CD4-positive, alpha-beta T cell treated with Interleukin-6 for 4 hours (primary cell): ENCODE data around the gene PDF.
"Not testable (repeated sequence)": the region's sequence is repeated elsewhere in the genome, so short reads cannot be mapped to it uniquely, and the experiment has no call there.

ENCODE experiments used
- DNase-seq: peaks from one replicate; pipeline ENCODE4 v3.0.0-alpha.2; 2020; ENCODE audit warnings: mixed read lengths

PDF gene

DNA sequence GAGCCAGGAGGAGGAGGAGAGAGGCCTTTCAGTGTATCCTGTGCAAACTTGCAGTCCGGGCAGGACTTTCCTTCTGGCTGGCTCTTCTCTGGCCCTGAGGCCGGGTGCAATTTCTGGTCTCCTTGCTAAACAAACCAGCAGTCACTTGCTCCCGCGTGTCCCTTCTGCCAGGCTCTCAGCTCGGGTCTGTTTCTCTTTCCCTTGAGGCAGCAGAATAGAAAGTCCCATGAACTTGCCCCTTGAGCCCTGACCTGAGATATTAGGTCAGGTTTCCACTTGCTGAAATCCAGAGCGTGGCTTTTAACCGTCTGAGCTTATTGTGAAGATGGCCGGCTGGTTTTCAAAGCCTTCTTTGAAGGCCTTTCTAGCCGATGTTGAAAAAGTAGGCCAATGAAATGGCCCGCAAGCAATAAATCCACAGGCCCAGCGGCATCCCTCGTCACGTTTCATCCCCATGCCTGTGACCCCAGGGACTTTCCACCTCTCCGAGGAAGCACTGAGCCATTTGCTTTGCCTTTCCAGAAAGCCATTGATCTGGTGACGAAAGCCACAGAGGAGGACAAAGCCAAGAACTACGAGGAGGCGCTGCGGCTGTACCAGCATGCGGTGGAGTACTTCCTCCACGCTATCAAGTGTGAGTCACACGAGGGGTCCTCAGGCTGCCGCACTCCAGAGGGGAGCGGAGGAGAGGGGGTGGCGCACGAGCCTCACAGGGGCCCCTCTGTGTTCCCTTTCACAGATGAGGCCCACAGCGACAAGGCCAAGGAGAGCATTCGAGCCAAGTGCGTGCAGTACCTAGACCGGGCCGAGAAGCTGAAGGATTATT is 14.7 kb downstream of the PDF start:
- no peak for DNase-seq

DNA sequence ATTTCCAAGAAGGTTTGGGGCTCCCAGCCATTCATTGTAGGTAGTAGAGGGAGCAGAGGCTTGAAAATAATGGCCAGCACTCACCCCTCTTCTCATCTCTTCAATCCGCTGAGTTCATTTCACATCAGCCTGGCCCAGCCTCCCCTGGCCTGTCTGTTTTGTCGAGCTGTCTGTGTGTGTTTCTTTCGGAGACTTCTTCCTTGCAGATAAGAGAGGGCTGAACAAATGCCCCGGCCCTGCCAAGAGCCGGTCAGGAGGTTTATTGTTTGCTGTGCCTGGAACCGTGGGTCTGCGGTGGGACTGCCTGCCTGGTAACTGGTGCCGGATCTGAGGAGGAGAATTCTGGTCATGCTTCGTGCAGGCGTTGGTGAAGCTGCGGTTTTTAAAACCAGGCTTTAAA is 15.9 kb downstream of the PDF start:
- no peak for DNase-seq

DNA sequence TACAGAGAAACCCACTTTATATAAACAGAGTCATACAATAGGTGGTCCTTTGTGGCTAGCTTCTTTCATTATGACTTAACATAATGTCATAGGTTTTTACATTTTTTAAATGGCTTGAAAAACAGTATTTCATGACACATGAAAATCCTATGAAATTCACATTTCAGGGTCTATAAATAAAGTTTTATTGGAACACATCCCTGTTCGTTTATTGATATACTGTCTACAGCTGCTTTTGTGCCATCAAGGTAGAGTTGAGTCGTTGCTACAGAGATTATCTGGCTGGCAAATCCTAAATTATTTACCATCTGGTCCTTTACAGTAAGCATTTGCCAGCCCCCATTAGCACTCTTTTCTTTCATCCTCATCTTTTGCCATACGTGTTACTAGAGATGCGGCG is 16.9 kb downstream of the PDF start:
- DNase-seq: no peak

DNA sequence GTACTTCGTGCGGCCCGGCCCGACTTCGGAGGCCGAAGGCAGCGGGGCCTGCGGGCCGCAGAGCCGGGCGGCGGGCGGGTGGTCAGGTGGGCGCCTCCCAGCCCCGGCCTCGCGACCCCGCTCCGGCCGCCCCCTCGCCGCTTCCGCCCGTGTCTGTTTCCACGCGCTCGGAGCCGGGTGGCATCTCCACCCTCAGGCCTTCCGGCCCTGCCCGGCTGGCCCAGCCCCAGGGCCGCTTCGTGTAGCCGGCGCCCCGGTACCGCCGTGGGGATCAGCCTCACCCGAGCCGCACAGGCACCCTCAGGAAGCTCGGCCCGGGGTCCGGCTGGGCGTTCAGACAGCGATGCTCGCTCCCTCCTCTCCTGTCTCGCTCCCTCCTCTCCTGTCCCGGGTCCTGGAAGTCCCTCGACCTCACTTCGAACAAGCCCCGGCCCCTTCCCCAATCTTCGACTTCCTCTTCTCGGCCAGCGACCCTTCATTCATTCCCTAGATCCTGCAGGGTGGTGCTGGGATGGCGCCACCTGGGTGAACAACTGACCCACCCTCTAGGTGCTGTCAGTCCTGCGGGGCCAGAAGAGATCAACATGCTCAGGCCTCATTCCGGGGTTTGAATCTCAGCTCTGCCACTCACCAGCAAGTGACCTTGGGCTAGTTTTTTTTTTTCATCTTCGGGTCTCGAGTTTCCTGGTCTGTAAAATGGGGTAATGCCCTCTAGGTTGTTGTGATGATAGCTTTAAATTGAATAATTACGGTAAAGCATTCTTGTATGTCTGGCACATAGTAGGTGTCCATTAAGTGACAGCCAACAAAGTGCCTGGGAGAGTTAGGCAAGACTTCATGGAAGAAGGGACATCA is 18.6 kb downstream of the PDF start:
- peak; percentile 43 for DNase-seq

DNA sequence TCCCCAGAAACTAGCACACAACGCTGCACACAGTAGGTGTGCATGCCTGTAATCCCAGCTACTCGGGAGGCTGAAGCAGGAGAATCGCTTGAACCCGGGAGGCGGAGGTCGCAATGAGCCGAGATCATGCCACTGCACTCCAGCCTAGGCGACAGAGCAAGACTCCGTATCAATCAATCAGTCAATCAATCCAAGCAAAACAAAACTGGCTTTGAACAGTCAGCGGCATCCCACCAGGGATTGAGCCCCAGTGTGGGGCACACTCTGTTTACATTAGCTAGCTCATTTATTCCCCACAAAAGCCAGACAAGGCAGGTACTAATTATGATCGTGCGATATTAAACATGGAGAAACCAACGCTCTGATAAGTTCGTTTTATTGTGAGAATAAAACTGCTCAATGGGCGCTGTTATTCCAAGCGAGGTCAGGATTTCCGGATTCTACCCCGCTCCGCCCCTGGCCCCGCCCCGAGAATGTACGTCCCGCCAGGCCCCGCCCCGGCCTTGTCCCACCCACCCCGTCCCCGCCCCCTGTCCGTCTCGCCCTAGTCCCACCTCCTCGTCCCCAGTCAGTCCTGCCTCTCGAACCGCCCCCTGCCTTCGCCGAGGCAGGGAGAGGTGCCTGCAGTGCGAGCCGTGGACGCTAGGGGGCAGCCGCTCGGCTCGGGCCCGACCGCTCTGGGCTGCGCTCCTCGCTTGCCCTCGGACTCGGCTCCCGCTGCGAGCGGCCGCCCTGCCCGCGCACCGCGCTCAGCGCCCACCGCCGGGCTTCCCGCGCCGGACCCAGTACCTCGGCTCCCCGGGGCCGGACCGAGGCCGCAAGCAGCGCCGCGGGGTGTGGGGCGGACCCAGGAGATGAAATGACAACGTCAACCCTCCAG is 19.5 kb downstream of the PDF start, which contains the start of gene VPS4A:
Gene VPS4A (plus strand): TSS at position 698 of the 880 bp plus-strand sequence. CDS start 162 bp downstream, at position 860.
- DNase-seq: peak; percentile 98

DNA sequence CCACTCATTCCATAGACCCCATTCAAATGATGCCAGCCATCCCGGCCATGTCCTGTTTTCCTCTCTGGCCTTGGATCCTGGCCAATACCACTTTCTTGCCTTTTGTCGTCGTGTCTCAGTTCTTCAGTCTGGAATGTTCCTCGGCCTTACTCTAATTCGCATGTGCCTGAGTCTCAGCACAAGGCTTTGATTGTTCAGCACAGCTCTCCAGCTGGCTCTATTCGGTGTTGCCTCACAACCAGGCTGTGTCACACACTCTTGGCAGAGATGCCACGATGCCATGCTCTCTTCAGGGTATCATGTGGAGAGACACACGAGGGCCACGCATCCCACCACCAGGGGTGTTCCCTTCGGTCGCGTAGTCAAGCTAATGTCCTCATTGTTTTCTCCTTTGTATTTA is 21.1 kb downstream of the PDF start:
- DNase-seq: no peak

DNA sequence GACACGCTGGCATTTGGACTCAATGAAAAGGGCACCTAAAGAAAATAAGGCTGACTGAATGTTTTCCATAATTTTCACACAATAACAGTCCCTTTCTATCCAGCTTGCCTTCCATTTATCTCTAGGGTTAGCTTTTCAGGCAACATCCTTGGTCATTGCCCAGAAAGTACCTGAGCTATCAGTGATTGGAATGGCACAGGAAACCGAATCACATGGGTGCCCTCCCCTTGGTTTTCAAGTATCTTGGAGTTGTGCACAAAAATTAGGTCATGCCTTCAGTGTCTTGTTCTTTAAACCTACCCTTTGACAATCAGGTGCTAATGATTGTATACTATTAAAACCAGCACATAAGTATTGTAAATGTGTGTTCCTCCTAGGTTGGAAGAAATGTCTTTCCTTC is 22.5 kb downstream of the PDF start:
- no peak for DNase-seq

DNA sequence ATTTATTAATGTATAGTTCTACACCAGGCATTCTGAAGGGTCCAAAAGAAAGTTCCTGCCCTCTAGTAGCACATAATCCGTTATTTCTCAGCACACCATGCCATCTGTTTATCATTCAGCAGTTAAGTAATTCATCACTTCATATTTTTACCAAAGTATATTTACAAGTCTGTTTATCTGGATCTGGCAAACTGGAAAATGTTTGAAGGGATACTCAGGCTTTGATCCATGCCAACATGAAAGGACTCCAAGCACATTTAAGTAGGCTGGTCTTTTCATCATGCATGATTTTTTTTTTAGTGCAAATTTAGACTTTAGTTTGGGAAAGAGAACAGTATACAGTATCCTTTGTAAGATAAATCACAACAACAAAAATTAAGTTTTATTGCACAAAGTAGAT is 23.3 kb downstream of the PDF start:
- DNase-seq: no peak

DNA sequence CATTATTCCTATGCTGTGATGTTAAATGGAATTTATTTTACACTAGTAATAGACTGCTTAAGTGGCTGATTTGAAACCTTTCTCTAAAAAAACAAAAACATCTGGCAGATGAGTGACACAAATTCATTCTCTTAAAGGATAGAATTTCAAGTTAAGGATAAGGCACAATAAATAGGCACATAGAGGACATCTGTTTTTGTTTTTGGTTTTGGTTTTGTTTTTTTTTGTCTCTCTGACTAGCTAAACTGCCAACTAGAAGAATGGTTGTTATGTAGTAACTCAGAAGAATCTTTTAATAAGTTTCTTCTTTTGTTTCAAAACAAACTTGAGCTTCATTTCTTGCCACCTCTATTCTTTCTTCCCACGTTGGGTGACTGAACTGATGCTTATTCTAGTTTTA is 24.4 kb downstream of the PDF start:
- DNase-seq: no peak

DNA sequence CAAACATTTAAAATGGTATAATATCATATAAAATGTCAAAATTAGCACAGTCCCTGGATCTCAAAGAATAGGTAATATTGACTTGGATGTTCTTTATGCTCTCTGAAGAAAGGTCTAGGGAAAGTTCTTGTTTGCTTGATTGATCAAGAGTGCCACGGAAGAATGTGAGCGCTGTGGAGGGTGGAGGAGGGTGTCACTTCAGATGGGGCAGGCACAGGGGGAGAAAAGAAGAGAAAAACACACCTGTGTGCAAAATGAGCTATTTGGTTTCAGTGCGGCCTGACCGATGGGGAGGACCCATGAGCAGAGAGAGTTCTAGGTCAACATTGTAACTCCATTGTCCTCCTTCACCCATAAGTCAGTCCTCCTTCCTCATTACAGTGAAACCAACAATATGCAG is 28.1 kb downstream of the PDF start:
- DNase-seq: no peak

DNA sequence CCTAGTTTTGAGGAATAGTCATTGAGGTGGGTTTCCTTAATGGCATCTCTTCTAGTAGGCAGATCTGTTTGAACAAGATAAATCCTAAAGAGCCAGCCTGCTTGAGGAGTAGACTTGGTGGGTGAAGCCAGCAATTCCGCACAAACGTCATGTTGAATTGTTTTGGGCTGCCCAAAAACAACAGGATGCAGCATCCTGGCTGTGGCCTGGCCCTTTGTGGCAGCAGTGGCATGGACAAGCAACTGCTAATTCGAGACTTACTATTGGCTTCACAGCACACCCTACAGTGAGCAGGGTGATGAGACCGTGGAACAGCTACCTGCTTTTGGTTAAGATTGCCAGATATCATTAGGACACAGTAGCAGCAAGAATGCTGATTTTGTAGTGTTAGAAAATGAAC is 28.5 kb downstream of the PDF start:
- no peak for DNase-seq

DNA sequence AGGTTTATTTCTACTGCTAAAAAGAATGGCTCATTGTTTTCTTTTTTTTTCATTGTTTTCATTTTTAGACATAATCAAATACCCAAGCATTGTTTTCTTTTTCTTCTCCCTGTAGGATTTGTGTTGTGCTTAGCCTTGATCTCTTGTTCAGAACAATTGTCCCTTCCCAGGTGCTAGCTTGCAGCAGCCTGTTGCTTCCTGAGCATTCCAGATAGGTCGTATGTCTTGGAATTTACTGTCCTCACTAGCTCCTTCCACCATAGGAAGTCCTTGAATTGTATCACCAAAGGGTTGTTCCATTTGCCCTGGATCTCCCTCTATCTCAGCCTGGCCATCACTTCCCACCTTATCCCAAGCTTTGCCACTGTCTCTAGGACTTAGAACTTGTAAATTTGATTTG is 29.2 kb downstream of the PDF start:
- no peak for DNase-seq

DNA sequence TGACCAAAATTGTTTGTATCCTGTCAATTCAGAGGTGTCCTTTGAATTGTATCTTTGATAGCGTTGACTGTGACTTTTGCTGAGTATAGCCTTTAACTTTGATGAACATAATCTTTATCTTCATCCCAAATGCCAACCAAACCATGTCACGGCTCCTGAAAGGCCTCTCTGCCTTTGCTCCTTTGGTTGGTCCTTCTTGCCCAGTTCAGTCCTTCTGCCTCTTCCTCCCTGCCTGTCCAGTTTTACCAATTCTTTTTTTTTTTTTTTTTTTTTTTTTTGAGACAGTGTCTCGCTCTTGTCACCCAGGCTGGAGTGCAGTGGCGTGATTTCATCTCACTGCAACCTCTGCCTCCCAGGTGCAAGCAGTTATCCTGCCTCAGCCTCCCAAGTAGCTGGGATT is 32.1 kb downstream of the PDF start:
- DNase-seq: no peak

DNA sequence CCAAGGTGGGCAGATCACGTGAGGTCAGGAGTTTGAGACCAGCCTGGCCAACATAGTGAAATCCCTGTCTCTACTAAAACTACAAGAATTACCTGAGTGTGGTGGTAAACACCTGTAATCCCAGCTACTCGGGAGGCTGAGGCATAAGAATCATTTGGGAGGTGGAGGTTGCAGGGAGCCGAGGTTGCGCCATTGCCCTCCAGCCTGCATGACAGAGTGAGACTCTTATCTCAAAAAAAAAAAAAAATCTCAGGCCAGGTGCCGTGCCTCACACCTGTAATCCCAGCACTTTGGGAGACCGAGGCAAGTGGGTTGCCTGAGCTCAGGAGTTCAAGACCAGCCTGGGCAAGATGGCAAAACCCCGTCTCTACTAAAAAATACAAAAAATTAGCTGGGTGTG is 33.6 kb downstream of the PDF start:
- DNase-seq: not testable (repeated sequence)

DNA sequence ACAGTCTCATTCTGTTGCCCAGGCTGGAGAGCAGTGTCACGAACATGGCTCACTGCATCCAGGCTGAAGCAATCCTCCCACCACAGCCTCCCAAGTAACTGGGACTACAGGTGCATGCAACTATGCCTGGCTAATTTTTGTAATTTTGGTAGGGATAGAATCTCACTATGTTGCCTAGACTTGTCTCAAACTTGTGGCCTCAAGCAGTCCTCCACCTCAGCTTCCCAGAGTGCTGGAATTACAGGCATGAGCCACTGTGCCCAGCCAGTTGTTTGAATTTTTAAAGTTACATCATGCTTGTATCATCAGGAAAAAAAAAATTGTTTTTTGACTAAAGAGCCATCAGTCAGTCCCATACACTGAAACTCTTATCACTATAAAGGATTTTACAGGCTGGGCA is 36.3 kb downstream of the PDF start:
- no peak for DNase-seq

DNA sequence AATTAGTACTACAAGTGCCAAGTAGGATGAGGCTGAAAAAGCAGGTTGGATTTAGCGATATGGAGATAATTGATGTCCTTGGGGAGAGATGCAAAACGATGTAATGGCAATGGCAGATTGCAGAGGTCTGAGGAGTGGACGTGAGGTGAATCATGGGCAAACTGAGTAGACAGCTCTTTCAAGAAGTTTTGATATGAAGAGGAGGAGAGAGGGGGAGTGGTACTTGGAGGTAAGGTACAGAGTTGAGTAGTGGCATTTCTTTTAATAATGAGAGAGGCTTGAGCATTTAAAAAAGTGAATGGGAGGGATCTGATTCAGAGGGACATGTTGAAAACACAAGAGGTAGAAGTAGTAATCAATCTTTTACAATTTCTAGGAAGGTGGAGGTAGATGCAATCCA is 37.0 kb downstream of the PDF start:
- DNase-seq: no peak

DNA sequence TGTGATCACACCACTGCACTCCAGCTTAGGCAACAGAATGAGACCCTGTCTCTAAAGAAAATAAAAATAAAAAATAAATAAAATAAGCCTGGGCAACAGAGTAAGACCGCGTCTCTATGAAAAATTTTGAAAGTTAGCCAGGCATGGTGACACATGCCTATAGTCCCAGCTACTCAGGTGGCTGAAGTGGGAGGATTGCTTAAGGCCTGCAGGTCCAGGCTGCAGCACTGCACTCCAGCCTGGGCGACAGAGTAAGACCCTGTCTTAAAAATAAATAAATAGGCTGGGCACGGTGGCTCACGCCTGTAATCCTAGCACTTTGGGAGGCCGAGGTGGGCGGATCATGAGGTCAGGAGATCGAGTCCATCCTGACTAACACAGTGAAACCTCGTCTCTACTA is 38.7 kb downstream of the PDF start:
- not testable (repeated sequence) for DNase-seq

DNA sequence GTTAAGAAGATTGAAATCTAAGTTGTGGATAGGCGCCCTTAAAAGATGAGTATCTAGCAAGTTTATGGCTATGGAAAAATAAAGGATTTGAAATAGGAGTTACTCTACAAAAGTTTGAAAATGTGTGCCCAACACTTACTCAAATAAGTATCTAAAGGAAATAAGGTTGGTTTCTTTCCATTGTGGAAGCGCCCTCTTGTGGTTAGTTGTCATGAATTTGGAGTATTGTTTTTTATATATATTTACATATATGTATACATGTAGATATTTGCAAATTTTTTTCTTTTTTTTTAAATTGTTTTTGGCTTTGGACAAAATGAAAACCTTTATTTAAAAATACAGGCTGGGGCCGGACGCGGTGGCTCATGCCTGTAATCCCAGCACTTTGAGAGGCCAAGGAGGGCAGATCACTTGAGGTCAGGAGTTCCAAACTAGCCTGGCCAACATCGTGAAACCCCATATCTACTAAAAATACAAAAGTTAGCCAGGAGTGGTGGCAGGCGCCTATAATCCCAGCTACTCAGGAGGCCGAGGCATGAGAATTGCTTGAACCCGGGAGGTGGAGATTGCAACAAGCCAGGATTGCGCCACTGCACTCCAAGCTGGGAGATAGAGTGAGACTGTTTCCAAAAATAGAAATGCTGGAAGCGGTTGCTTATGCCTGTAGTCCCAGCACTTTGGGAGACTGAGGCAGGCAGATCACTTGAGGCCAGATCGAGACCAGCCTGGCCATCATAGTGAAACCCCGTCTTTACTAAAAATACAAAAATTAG is 43.3 kb downstream of the PDF start:
- peak; percentile 53 for DNase-seq

DNA sequence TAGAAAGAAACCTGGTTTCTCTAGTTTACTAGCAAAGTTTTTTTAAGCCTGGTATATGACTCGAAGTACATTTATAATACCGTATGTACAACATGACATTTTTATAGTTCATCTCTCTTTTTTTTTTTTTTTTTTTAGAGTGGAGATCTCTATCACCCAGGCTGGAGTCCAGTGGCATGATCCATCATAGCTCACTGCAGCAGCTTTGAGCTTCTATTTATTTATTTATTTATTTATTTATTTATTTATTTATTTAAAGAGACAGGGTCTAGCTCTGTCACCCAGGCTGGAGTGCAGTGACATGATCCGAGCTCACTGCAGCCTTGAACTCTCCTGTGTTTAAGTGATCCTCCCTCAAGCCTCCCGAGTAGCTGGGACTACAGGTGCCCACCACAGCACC is 45.1 kb downstream of the PDF start:
- no peak for DNase-seq

DNA sequence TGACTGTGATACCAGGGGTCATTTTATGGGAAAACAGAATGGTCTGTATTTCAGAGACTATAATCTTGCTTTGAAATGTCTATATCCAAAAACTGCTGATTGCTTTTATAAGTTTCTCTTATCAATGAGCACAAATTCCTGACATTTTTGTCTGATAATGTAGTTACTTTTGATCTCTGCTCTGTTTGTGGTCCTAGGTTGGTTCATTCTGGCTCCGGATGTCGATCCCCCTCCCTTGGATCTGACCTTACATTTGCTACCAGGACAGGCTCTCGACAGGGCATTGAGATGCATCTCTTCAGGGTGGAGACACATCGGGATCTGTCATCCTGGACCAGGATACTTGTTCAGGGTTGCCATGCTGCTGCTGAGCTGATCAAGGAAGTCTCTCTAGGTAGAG is 46.5 kb downstream of the PDF start:
- DNase-seq: no peak

DNA sequence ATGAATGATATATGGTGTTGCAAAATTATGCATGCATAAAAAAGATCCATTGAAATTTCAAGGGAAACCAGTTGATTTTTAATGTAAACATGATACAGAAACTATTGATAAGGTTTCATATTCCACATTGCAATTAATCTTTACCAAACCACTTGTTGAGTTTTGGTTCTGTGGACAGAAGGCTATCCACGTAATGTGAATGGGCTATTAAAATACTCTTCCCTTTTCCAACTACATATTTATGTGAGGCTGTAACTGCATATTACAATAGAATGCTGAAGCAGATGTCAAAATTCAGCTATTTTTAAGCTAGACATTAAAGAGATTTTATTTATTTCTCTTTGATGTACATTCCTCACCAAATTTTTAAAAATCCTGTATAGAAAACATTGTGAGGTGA is 53.0 kb downstream of the PDF start:
- no peak for DNase-seq
